H1 (cell line): Measurements from ENCODE around the gene WNK4. TPM values are rescaled to one million over a fixed set of nuclear protein-coding genes. Genes with fewer than 3 reads are reported as not detected.

Experiments used
- CTCF ChIA-PET: fragments of 300-600 bp; sonication (Branson Sonifier 250); formaldehyde crosslinking; loops from one replicate; lab custom pipeline; 2021; ENCODE audit not compliant: partially characterized antibody; lab: Charles Lee
- POLR2A ChIA-PET: fragments of 300-600 bp; sonication (Branson Sonifier 250); formaldehyde crosslinking; loops from one replicate; lab custom pipeline; 2021; ENCODE audit warnings: inconsistent platforms; ENCODE audit not compliant: partially characterized antibody; lab: Charles Lee
- DNase-seq, 2 experiments: peaks; one replicate each; pipeline versions ENCODE4 v3.0.0 to v3.0.0-alpha.2; 2010 to 2022; ENCODE audit warnings: low spot score in 2 of 2, low read depth in 1 of 2, mixed read lengths in 1 of 2
- FAIRE-seq: peaks from 2 replicates; lab custom pipeline; 2011; peaks lifted over from hg19 to GRCh38; lab: Jason Lieb, UNC
- H2AFZ ChIP-seq: 2 replicates; pipeline ENCODE4 v1.8.1; 2012; ENCODE audit warnings: low read length, inconsistent platforms
- H2AK5ac ChIP-seq: 2 replicates; pipeline ENCODE4 v1.6.1; 2013; ENCODE audit warnings: low read depth, low read length
- H2BK120ac ChIP-seq: replicated peaks from 2 replicates; pipeline ENCODE3; 2013; ENCODE audit warnings: low read depth, low read length, inconsistent platforms
- H2BK12ac ChIP-seq: 2 replicates; pipeline ENCODE4 v1.6.1; 2013; ENCODE audit warnings: low read depth, low read length
- H2BK15ac ChIP-seq: 2 replicates; pipeline ENCODE4 v1.6.1; 2013; ENCODE audit warnings: low read length
- H2BK20ac ChIP-seq: 2 replicates; pipeline ENCODE4 v1.6.1; 2013; ENCODE audit warnings: low read length
- H2BK5ac ChIP-seq: 2 replicates; pipeline ENCODE4 v1.6.1; 2013; ENCODE audit warnings: low read depth, low read length
- H3K14ac ChIP-seq: 2 replicates; pipeline ENCODE4 v1.6.1; 2013; ENCODE audit warnings: inconsistent platforms; ENCODE audit not compliant: insufficient read length
- H3K18ac ChIP-seq: 2 replicates; pipeline ENCODE4 v1.6.1; 2013; ENCODE audit warnings: low read length; ENCODE audit errors: extremely low read depth
- H3K23ac ChIP-seq: 2 replicates; pipeline ENCODE4 v1.6.1; 2013; ENCODE audit warnings: inconsistent platforms; ENCODE audit not compliant: insufficient read length
- H3K23me2 ChIP-seq: 2 replicates; pipeline ENCODE4 v1.6.1; 2013; ENCODE audit warnings: low read depth, low read length
- H3K27ac ChIP-seq: 2 replicates; pipeline ENCODE4 v1.6.1; 2011; ENCODE audit warnings: low read depth, low read length, inconsistent platforms
- H3K27me3 ChIP-seq, 4 experiments: replicated peaks in 1 of 4; 1 replicate in 1 of 4; 2 replicates in 3 of 4; pipeline versions ENCODE4 v1.6.1 to v1.8.1; 2011 to 2013; ENCODE audit warnings: low read length in 3 of 4, mild to moderate bottlenecking in 3 of 4, inconsistent platforms in 2 of 4, mixed read lengths in 2 of 4, moderate library complexity in 1 of 4; ENCODE audit not compliant: control insufficient read depth in 3 of 4, insufficient read depth in 3 of 4; ENCODE audit errors: extremely low read depth in 1 of 4
- H3K36me3 ChIP-seq, 4 experiments: 2 replicates each; pipeline versions ENCODE4 v1.6.1 to v1.8.1; 2011 to 2013; ENCODE audit warnings: mild to moderate bottlenecking in 4 of 4, low read length in 3 of 4, moderate library complexity in 2 of 4, control low read depth in 1 of 4, inconsistent platforms in 1 of 4; ENCODE audit not compliant: insufficient read depth in 4 of 4, control insufficient read depth in 2 of 4
- H3K4ac ChIP-seq: replicated peaks from 2 replicates; pipeline ENCODE3; 2013; ENCODE audit warnings: low read length, low read depth, mixed read lengths, inconsistent platforms; ENCODE audit not compliant: insufficient read length
- H3K4me1 ChIP-seq, 4 experiments: replicated peaks in 1 of 4; 1 replicate in 1 of 4; 2 replicates in 3 of 4; pipeline versions ENCODE4 v1.6.1 to v1.8.1; 2011 to 2013; ENCODE audit warnings: low read length in 3 of 4, inconsistent platforms in 2 of 4, mixed read lengths in 1 of 4; ENCODE audit not compliant: insufficient read depth in 4 of 4, control insufficient read depth in 3 of 4
- H3K4me2 ChIP-seq, 2 experiments: 2 replicates each; pipeline versions ENCODE4 v1.6.1 to v1.8.1; 2011 to 2013; ENCODE audit warnings: low read depth in 2 of 2, low read length in 2 of 2, control low read depth in 1 of 2, inconsistent platforms in 1 of 2, mild to moderate bottlenecking in 1 of 2; ENCODE audit not compliant: insufficient read depth in 1 of 2
- H3K4me3 ChIP-seq, 4 experiments: fragments of 200-600, 300-600 bp in 1 of 4; sonication (generic), shearing (Covaris generic), sonication (Bioruptor Twin) in 1 of 4; 2 replicates each; pipeline versions ENCODE4 v1.5.1 to v1.8.1; 2011 to 2016; ENCODE audit warnings: low read length in 4 of 4, low read depth in 3 of 4, control low read depth in 2 of 4, inconsistent platforms in 2 of 4, mild to moderate bottlenecking in 2 of 4, mixed read lengths in 1 of 4, moderate library complexity in 1 of 4; ENCODE audit not compliant: insufficient read depth in 2 of 4; ENCODE audit errors: extremely low read depth in 1 of 4
- H3K56ac ChIP-seq: replicated peaks from 2 replicates; pipeline ENCODE3; 2013; ENCODE audit warnings: low read depth, mild to moderate bottlenecking, mixed read lengths, low read length, inconsistent platforms; ENCODE audit not compliant: insufficient read length
- H3K79me1 ChIP-seq: 2 replicates; pipeline ENCODE4 v1.6.1; 2013; ENCODE audit warnings: low read depth, low read length, control low read depth
- H3K79me2 ChIP-seq, 2 experiments: 2 replicates each; pipeline versions ENCODE4 v1.6.1 to v1.8.1; 2012 to 2013; ENCODE audit warnings: low read length in 2 of 2, mild to moderate bottlenecking in 2 of 2, inconsistent platforms in 1 of 2; ENCODE audit not compliant: insufficient read depth in 2 of 2, control insufficient read depth in 1 of 2
- H3K9ac ChIP-seq, 4 experiments: replicated peaks in 1 of 4; 1 replicate in 1 of 4; 2 replicates in 3 of 4; pipeline versions ENCODE4 v1.6.1 to v1.8.1; 2011 to 2013; ENCODE audit warnings: low read depth in 3 of 4, low read length in 3 of 4, control low read depth in 2 of 4, mild to moderate bottlenecking in 2 of 4, moderate library complexity in 2 of 4, inconsistent platforms in 1 of 4; ENCODE audit errors: extremely low read depth in 1 of 4
- H3K9me3 ChIP-seq, 2 experiments: 2 replicates each; pipeline versions ENCODE4 v1.6.1 to v1.8.1; 2012 to 2013; ENCODE audit warnings: mild to moderate bottlenecking in 2 of 2, moderate library complexity in 2 of 2, control low read depth in 1 of 2, inconsistent platforms in 1 of 2, low read depth in 1 of 2, low read length in 1 of 2, mixed read lengths in 1 of 2; ENCODE audit not compliant: insufficient read depth in 2 of 2
- H4K20me1 ChIP-seq, 2 experiments: replicated peaks in 1 of 2; 2 replicates each; pipeline versions ENCODE3 to v1.8.1; 2011 to 2013; ENCODE audit warnings: inconsistent platforms in 2 of 2, low read length in 2 of 2, mild to moderate bottlenecking in 1 of 2; ENCODE audit not compliant: insufficient read depth in 2 of 2, control insufficient read depth in 1 of 2
- H4K5ac ChIP-seq: 2 replicates; pipeline ENCODE4 v1.6.1; 2013; ENCODE audit warnings: low read length, low read depth, mixed read lengths, inconsistent platforms; ENCODE audit not compliant: insufficient read length
- H4K8ac ChIP-seq: 2 replicates; pipeline ENCODE4 v1.8.0; 2013; ENCODE audit warnings: mild to moderate bottlenecking, moderate library complexity, low read length, inconsistent platforms; ENCODE audit not compliant: insufficient read depth; ENCODE audit errors: extremely low read depth
- H4K91ac ChIP-seq: replicated peaks from 2 replicates; pipeline ENCODE3; 2013; ENCODE audit warnings: low read length, mixed read lengths, inconsistent platforms; ENCODE audit not compliant: insufficient read length
- BACH1 ChIP-seq: IDR thresholded peaks from 2 replicates; pipeline ENCODE4 v1.6.1; 2012; ENCODE audit warnings: low read length, improper control_type of control experiment
- CREB1 ChIP-seq: IDR thresholded peaks from 2 replicates; pipeline ENCODE4 v1.6.1; 2012; ENCODE audit warnings: inconsistent platforms
- EZH2 ChIP-seq: fragments of 200-600 bp; sonication (generic); IDR thresholded peaks from 2 replicates; pipeline ENCODE4 v1.7.1; 2012; ENCODE audit warnings: low read depth, mild to moderate bottlenecking, moderate library complexity, low read length, inconsistent platforms; ENCODE audit not compliant: severe bottlenecking
- GTF2F1 ChIP-seq: IDR thresholded peaks from 2 replicates; pipeline ENCODE4 v1.6.1; 2012; ENCODE audit warnings: low read depth, low read length, improper control_type of control experiment, borderline replicate concordance
- NANOG ChIP-seq: IDR thresholded peaks from 2 replicates; pipeline ENCODE4 v1.6.1; 2011; ENCODE audit warnings: low read length, low read depth, mild to moderate bottlenecking, inconsistent platforms; ENCODE audit not compliant: insufficient read depth, poor library complexity, severe bottlenecking
- POLR2A ChIP-seq, 2 experiments: IDR thresholded peaks; 1 replicate in 1 of 2; 2 replicates in 1 of 2; pipeline ENCODE4 v1.6.1; 2011; ENCODE audit warnings: low read depth in 2 of 2, low read length in 2 of 2, mild to moderate bottlenecking in 2 of 2; ENCODE audit errors: control extremely low read depth in 1 of 2
- POLR2AphosphoS5 ChIP-seq: IDR thresholded peaks from 2 replicates; pipeline ENCODE4 v1.6.1; 2011; ENCODE audit warnings: low read depth, low read length
- POU5F1 ChIP-seq: IDR thresholded peaks from 2 replicates; pipeline ENCODE4 v1.6.1; 2011; ENCODE audit warnings: low read depth, mild to moderate bottlenecking, low read length, moderate library complexity
- RFX5 ChIP-seq: IDR thresholded peaks from 2 replicates; pipeline ENCODE4 v1.6.1; 2011; ENCODE audit warnings: low read depth, low read length, improper control_type of control experiment, borderline replicate concordance
- RNF2 ChIP-seq: fragments of 200-900, 300-1000 bp; sonication (generic); IDR thresholded peaks from 2 replicates; pipeline ENCODE4 v1.7.1; 2016; ENCODE audit warnings: borderline replicate concordance, low read depth, mild to moderate bottlenecking, antibody characterized with exemption, low read length; ENCODE audit not compliant: poor library complexity, severe bottlenecking; ENCODE audit errors: missing control alignments
- SAP30 ChIP-seq: fragments of 300-600 bp; sonication (generic); IDR thresholded peaks from 2 replicates; pipeline ENCODE4 v1.7.1; 2012; ENCODE audit warnings: low read length, moderate library complexity, mild to moderate bottlenecking, inconsistent platforms; ENCODE audit not compliant: insufficient read depth, insufficient replicate concordance
- SIRT6 ChIP-seq: IDR thresholded peaks from one replicate; pipeline ENCODE4 v1.7.1; 2012; ENCODE audit warnings: low read length, inconsistent platforms
- TAF7 ChIP-seq: optimal IDR thresholded peaks from 2 replicates; pipeline ENCODE3; 2011; ENCODE audit warnings: low read depth, mild to moderate bottlenecking, inconsistent platforms, low read length, moderate library complexity, borderline replicate concordance
- WGBS, 2 experiments: shearing (Covaris generic) in 1 of 2; methylation state at CpG; one replicate each; pipeline versions ENCODE4 v1.1.6 to v1.1.7; 2013 to 2015; ENCODE audit warnings: low lambda C conversion rate in 2 of 2, mixed read lengths in 2 of 2, inconsistent platforms in 1 of 2, low coverage in 1 of 2, missing lambda C conversion rate in 1 of 2; ENCODE audit not compliant: insufficient replicate concordance in 2 of 2, insufficient coverage in 1 of 2, insufficient read length in 1 of 2; ENCODE audit errors: extremely low coverage in 1 of 2, missing lambda C conversion rate in 1 of 2; 5-methylcytosine and 5-hydroxymethylcytosine counted together
- polyA plus RNA-seq, 7 experiments: library from polyadenylated mRNA; depleted of rRNA in 3 of 7; stranded (reverse) in 5 of 7; unstranded in 2 of 7; fragments of >200 nt in 5 of 7; fragments of 200-250 nt in 2 of 7; gene quantifications; 1 replicate in 5 of 7; 2 replicates in 1 of 7; 4 replicates in 1 of 7; pipeline versions ENCODE4 v1.2.1 to v1.2.3, GENCODE V29; 2011 to 2013; ENCODE audit warnings: missing spikeins in 2 of 7, mixed read lengths in 2 of 7
- total RNA-seq: library from RNA; stranded (reverse); fragmentation: NEBNext Ultra II Directional; extraction: Animal tissue kit (Norgen Biotek cat#: 25700); gene quantifications from 2 replicates; pipeline ENCODE4 v1.2.1, GENCODE V29; 2021
- TF ChIP-seq, protein P1 (sequence below): IDR thresholded peaks from 2 replicates; pipeline ENCODE4 v1.6.1; 2012; ENCODE audit warnings: inconsistent platforms

WNK4 gene
- total and polyA plus RNA-seq, 2 of the 8 experiments (the other 6 are each of a cell fraction or from before 2014, with no cell fraction given): 0.21 to 1.7 TPM

- H3K27me3 ChIP-seq: peaks cover 6 to 13% (median 11%) of the 10 kb centered on the region in 4 experiments; a peak in 6 of 7 replicates
- H3K9me3 ChIP-seq: no peaks in the 10 kb centered on the region
- no peak overlapping the region for H3K18ac ChIP-seq
- ChIA-PET POLR2A (interaction anchor here (1.6 kb wide), 1 partner anchor 199 kb away, joined by 3 read pairs; no protein-coding TSS in a partner anchor), CTCF (interaction anchor here (0.6 to 2.3 kb wide), 3 partner anchors 16 to 306 kb away, joined by 3 to 5 read pairs (median 4); no protein-coding TSS in a partner anchor)
- H3K79me1 ChIP-seq: no peaks in the 10 kb centered on the region
- no peak overlapping the region for H4K8ac ChIP-seq
- no peak overlapping the region for H3K4me2 ChIP-seq
- no peak overlapping the region for H3K9ac ChIP-seq
- H3K36me3 ChIP-seq: no peaks in the 10 kb centered on the region
- H3K23ac ChIP-seq: no peak overlapping the region
- FAIRE-seq: no peak
- H2AFZ ChIP-seq: no peak overlapping the region
- no peak overlapping the region for H2BK15ac ChIP-seq
- H2BK20ac ChIP-seq: no peak overlapping the region
- peaks cover 3% of the 10 kb centered on the region; the same call in 1 of the 2 replicates for H3K23me2 ChIP-seq
- H3K4ac ChIP-seq: no peak overlapping the region
- no peak overlapping the region for H3K56ac ChIP-seq
- H3K27ac ChIP-seq: no peak overlapping the region
- no peak overlapping the region for H2BK120ac ChIP-seq
- H3K79me2 ChIP-seq: no peaks in the 10 kb centered on the region
- H3K14ac ChIP-seq: no peak overlapping the region
- H2AK5ac ChIP-seq: no peak overlapping the region
- no peak overlapping the region for H4K91ac ChIP-seq
- peaks cover 5 to 12% (median 7%) of the 10 kb centered on the region in 4 experiments for H3K4me1 ChIP-seq
- H4K5ac ChIP-seq: no peak overlapping the region
- WGBS, 2 experiments: 81% methylated on average over 5 of the region's 6 CpGs; no CpG with 5 or more reads in 1 of the 2 experiments
- no peak for DNase-seq
- no peak overlapping the region for H2BK5ac ChIP-seq
- H2BK12ac ChIP-seq: no peak overlapping the region
- no peak overlapping the region for H3K4me3 ChIP-seq
- H4K20me1 ChIP-seq: no peaks in the 10 kb centered on the region
- TF ChIP-seq POU5F1 (no peak), POLR2AphosphoS5 (no peak), POLR2A (IDR thresholded peaks at IDR 0.05; ENCODE audit: control extremely low read depth in 1 of 2, low read depth in 2 of 2, low read length in 2 of 2) (no peak), TAF7 (no peak), GTF2F1 (no peak), CREB1 (no peak), SAP30 (no peak), EZH2 (no peak), RNF2 (no peak), SIRT6 (no peak), RFX5 (no peak), NANOG (no peak), BACH1 (no peak)
- TF ChIP-seq, protein P1, sequence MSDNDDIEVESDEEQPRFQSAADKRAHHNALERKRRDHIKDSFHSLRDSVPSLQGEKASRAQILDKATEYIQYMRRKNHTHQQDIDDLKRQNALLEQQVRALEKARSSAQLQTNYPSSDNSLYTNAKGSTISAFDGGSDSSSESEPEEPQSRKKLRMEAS: no peak
Observed at GRCh38 chr17:42766124-42766523, 14.3 kb upstream of the WNK4 start.
